CD4-positive, alpha-beta T cell treated with Interleukin-15 for 4 hours (primary cell): Measurements from ENCODE around the gene SEPTIN11.
A peak's percentile ranks its signal among the peaks of the same experiment; 100 is the strongest.

Source experiments
- DNase-seq: peaks from one replicate; pipeline ENCODE4 v3.0.0-alpha.2; 2020; ENCODE audit warnings: low spot score

Gene SEPTIN11

DNA sequence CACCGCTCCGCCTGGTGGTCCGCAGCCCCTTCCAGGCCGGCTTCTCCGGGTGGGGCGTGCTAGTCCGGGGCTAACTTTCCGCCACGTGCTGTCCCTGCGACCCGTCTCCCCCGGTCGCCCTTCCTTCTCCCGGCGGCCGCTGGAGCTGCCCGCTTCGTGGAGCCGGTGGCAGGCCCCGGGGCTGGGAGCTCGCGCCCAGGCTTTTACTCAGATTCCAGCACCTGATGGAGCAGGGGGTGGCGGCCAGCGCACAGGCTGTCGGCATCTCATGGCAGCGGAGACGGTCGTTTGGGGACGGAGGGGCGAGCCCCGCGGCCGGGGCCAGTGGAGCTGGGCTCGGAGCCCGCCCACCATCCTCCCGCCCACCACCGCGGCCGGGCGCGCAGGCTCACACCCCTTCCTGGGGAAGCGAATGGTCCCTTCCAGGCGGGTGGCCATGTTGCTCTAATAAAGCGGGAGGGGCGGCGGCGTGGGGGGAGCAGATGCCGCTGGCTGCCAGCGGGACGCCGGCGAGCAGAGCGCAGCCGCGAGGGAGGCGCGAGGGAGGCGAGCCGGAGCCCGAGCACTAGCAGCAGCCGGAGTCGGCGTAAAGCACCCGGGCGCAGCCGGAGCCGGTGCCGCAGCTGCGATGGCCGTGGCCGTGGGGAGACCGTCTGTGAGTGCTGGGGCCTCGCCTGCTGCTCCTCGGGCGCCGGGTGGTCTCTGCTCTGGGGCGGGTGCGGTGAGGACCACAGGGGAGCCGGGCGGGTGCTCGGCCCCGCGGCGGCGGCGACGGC, at the start of gene SEPTIN11:
Gene SEPTIN11 (plus strand): TSS at position 477 of the 776 bp plus-strand sequence. CDS start 152 bp downstream, at position 629.
- DNase-seq: peak; percentile 88

DNA sequence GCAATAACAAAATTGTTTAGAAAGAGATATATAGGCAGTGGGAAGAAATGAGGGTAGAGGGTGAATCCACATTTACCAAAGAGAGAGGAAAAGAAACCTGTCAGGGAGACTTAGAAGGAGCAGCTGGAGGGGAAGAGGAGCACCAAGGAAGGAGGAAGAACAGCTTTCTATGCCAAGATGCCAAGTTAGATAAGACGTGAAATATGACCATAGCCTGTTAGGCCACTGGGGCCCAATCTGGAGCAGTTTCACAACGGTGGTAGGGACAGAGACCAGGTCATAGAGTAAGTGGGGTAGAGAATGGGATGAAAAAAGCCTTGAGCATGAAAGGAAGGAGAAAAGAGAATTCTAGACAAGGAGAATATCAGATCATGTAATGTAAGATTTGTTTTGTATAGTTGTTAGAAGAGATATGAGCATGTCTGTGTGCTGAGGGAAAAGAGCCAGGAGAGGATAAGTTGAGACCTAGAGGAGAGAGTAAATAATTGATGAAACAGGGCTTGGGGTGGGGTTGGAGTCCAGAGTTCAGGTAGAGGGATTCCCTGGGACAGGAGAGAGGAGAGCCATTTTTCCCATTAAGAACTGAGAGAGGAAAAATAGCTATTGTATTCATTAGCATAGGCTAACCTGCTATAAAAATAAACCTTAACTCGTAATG, 47.2 kb upstream of the SEPTIN11 start:
- DNase-seq: no peak

DNA sequence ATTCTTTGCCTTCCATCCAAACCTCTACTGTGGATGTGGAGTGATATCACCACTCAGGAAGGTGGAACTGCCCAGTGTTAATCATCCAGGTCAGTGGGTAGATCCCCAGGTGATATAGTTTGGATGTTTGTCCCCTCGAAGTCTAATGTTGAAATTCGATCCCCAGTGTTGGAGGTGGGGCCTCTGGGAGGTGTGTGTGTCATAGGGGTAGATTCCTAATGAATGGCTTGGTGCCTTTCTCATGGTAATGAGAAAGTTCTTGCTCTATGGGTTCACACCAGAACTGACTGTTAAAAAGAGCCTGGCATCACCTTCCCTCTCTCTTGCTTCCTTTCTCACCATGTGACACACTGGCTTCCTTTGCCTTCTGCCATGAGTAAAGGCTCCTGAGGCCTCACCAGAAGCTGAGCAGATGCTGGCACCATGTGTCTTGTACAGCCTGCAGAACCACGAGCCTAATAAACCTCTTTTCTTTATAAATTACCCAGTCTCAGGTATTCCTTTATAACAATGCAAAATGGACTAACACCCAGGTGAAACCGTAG, 44.8 kb upstream of the SEPTIN11 start:
- DNase-seq: no peak

DNA sequence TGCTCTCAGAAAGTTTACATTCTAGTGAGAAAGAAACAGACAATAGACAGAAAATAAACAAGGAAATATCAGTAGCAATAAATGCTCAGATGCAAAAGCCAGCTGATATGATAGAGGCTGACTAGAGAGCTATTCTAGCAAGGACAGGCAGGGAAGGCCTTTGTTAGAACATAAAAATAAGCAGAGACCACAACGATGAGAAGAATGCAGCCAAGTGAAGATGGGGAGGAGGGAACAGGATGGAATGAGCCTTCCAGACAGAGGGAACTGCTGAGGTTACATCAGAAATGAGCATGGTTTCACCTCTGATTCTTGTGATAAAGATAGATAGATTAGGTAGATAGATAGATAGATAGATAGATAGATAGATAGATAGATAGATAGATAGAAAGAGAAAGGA, 44.0 kb upstream of the SEPTIN11 start:
- DNase-seq: no peak

DNA sequence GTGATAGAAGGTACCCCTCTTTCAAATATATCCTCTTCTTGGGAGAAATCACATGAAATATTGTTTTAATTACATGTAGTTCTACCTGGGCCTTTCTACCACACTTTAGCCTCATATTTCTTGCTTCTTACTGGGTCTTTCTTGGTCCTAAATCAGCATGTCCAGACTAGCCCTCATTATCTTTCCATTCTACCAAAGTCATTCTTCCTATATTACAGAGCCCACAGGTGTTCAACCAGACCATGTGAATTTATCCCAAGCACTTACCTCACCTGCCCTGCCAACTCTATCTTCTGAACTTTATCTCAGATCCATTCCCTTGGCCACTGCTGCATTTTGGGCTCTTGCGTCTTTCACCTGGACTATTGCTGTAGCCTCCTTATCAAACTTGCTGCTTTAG, 39.8 kb upstream of the SEPTIN11 start:
- no peak for DNase-seq

DNA sequence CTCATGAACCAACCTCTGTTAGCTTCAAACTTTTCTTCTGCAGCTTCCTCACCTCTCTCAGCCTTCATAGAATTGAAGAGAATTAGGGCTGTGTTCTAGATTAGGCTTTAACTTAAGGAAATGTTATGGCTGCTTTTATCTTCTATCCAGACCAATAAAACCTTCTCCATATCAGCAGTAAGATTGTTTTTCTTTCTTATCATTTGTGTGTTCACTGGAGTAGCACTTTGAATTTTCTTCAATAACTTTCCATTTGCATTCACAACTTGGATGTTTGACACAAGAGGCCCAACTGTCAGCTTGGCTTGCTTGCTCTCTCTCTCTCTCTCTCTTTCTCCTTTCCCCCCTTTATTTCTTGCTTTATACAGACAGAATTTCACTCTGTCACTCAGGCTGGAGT, 28.8 kb upstream of the SEPTIN11 start:
- no peak for DNase-seq

DNA sequence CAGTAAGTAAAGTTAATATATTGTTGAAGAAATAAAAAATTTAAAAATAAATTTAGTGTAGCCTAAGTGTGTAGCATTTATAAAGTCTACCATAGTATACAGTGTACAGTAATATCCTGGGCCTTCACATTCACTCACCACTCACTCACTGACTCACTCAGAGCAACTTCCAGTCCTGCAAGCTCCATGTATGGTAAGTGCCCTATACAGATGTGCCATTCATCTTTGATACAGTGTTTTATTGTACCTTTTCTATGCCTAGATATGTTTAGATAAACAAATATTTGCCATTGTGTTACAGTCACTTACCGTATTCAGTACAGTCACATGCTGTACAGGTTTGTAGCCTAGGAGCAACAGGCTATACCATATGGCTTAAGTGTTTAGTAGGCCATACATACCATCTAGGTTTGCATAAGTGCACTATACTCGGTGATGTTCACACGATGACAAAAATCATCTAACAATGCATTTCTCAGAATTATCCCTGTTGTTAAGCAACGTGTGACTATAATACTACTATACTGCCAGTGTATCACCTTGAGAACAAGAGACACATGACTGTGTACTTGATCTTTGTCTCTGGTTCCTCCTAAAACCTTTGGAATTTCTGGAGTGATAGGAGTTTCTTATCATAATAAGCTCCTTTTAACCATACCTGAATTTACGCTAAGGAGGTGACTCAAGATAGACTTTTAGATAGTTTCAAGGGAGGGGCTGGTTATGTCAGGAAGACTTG, 25.8 kb upstream of the SEPTIN11 start:
- no peak for DNase-seq

DNA sequence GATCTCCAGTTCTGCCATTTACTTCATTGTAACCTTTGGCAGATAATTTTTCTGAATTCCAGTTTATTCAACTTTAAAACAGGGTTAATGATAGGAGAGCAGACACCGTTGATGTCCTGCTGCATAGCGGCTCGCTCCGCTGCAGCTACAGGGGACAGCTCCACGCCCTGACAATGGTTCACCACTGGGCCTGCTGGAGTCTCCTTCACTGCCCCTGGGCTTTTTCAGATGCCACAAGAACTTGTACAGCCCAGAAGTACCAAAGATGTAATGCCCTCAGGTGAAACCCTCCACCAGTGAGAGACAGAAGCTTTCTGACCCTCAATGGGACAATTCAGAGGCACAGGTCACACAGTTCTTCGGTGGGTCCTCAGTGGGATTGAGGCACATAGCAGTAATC, 22.7 kb upstream of the SEPTIN11 start:
- DNase-seq: no peak

DNA sequence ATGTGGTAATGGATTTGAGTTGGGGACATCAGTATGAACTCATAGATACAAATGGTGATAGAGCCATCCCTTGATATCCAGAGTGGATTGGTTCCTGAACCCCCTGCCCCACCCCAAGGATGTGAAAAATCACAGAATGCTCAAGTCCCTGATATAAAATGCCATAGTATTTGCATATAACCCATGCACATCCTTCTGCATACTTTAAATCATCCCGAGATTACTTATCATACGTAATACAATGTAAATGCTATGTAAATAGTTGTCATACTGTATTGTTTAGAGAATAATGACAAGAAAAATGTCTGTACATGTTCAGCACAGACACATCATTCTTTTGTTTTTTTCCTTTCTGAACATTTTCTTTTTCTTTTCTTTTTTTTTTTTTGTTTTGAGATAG, 18.9 kb upstream of the SEPTIN11 start:
- DNase-seq: no peak

DNA sequence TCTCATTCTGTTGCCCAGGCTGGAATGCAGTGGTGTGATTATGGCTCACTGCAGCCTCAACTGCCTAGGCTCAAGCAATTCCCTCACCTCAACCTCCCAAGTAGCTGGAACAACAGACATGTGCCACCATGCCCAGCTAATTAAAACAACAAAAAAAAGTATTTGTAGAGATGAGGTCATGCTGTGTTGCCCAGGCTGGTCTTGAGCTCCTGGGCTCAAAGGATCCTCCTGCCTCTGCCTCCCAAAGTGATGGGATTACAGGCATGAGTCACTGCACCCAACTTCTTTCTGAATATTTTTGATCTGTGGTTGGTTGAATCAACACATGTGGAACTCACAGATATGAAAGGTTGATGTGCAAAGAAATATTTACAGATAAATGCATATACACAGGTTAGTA, 18.5 kb upstream of the SEPTIN11 start:
- no peak for DNase-seq

DNA sequence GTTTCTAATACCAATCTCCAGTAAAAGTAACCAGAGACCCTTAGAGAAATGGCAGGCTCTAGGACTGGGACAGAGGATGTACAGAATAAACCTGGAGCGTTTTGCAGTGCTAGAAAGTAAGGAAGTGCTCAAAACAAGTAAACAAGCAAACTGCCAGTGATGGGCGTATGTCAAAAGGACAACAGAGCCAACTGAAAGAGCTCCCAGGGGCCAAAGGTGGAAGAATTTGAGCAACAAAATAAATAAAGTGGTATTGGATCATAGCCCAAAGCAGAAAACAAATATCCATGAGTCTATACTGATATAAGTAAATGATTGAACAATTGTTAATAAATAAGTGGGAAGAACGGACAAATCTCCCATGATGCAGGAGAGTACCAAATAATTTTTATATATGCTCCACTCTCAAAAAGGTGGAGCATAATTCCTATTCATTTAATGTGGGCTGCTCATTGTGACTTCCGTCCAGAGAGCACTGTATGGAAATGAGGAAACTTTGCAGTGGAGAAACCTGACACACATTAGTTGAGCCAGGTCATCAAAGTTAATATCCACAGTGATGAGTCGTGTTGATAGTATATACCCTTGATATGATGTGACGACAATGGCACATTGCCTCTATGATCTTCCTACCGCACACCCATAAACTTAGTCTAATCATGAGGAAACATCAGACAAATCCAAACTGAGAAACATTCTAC, 17.8 kb upstream of the SEPTIN11 start:
- DNase-seq: no peak

DNA sequence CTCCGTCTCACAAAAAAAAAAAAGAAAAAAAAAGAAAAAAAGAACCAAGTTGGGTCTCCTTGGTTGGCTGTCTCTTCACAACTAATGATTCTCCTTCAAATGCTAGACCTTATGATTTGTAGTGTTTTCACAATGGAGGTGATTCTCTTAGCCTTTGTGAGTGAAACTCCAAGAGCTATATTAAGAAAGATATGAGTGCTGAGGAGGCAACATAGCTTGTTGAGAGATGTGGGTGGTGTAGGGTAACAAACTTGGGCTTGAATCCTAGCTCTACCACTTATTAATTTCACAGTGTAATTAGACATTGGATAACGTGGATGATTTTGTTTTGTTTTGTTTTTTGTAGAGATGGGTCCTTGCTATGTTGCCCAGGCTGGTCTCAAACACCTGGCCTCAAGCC, 10.4 kb upstream of the SEPTIN11 start:
- DNase-seq: no peak

DNA sequence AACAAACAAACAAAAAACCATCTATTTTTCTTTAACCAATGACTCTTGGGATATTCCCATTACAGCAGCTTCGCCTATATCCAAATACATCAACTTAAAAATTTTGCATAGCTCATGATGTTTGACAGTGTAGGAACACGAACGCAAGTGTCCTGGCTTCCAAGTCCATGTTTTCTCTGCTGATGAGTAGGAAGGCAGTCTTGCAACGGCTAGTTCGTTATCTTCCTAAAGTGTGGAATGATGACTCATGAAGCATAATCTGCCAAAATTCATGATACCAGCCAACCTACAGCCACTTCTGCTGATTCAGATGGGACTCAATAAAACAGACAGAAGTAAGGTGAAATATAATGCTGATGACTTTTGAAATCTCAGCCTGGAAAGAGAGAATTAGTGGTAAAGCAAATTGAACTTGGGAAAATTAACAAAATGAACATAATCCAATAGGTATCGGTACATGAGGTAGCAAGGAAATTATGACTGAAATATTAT, 6.4 kb upstream of the SEPTIN11 start:
- DNase-seq: no peak

DNA sequence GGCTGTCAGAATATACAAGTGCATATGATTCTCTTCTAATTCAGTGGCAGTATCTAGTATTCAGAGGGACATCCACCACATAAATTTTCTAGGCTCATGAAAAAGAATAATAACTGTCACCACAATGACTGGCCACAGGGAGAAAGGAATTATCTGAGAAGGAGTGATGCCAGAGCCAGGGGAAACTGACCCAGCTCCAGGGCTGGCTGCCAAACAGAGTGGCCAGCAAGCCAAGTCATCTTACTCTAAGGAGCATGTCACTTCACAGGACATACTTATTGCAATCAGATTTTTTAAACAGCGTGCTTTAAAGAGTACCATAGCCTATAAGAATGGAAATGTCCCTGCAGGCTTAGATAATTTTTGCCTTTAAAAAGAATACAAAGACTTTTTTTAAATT, 5.8 kb upstream of the SEPTIN11 start:
- no peak for DNase-seq

DNA sequence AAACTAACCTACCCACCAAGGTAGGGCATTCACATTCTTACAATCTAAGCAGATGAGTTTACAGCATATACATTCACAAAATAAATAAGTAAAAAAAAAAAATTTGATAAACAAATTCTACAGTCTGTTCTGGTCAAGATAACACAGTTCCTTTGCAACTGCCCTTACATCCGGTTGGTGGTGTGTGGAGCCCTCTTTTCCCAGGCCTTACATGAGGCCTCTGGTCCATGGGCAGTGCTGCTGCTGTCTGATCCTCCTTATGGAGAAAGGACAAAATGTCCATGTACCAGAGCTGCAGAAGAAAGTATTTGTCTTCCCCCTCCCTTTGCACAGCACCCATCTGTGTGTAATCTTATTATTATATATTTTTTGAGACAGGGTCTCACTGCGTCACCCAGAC, 2.2 kb upstream of the SEPTIN11 start:
- no peak for DNase-seq

DNA sequence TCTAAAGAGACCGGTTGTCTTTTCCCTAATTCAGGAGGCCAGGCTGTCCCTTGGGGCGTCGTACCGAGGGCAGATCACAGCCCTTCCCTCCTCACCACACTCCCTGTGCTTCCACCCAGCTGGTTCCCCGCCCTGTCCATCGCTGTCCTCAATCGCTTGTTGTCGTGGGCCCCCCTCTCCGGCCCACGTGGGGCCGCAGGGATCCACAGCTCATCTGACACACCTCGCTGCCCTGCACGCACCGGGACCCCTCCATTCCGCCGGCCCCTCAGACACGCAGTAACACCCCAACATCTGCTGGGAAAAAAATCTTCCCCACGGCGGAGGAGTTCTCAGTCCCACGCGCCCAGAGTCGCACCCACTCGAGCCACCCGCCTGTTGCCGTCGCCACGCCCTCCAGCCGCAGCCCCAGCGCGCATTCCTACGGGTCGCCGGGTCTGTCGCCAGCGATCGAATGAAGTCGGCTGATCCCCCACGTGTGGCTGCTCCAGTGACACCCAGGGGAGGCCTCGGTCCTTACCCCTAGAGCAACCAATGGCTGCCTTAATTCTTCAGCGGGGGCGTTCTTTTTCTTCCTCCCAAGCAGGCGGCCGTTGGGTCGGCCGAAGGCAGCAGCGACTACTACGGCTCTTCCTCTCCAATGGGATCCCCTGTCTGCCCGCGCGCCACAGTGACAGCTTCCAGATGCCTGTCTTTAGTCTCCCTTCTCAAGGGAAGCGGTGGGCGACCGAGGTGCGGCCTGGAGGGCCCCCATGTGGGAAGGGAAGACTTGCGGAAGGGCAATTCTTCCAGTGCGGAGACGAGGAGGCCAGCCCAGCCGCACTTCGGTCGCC, 893 bp upstream of the SEPTIN11 start:
- peak; percentile 72 for DNase-seq

DNA sequence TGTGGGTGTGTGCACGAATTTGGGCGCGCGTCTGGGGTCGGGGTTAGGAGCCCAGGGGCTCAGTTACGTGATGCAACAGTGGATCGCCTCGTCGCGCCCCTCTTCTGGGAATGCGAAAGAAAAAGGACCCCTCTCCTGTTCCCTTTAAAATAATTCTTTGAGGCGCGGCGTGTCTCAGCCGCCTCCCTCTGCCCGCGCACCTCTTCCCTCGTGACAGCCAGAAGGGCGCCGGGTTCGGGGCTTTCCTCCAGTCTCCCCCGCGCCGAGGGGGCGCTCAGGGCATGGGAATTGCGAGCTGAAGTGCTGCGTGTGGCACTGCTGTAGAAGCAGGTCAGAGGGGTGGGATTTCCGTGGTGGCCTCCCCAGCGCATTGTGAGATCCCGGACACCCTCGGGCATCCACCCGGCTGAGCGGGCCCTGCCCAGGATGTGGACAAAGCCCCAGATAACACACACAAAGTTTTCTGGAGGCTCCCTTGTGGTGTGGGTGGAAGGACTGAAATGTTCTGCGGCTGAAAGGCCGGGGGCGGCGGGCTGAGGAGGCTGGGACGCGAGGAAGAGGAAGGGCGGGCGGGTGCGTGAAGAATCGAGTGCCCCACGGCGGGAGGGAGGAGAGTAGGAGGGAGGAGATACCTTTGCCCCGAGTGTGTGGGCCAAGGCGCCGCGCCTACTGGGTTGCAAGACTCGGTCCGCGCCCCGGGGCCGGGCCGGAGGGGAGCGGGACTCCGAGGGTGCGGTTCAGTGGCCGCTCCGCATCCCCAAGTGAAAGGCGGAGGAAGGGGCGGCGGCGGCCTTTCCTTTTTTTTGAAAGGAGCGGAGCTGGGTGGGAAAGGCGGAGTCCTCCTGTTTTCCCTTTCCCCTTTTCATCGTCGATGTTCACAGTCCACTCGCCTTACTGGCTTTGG, 752 bp downstream of the SEPTIN11 start:
- DNase-seq: peak; percentile 39

DNA sequence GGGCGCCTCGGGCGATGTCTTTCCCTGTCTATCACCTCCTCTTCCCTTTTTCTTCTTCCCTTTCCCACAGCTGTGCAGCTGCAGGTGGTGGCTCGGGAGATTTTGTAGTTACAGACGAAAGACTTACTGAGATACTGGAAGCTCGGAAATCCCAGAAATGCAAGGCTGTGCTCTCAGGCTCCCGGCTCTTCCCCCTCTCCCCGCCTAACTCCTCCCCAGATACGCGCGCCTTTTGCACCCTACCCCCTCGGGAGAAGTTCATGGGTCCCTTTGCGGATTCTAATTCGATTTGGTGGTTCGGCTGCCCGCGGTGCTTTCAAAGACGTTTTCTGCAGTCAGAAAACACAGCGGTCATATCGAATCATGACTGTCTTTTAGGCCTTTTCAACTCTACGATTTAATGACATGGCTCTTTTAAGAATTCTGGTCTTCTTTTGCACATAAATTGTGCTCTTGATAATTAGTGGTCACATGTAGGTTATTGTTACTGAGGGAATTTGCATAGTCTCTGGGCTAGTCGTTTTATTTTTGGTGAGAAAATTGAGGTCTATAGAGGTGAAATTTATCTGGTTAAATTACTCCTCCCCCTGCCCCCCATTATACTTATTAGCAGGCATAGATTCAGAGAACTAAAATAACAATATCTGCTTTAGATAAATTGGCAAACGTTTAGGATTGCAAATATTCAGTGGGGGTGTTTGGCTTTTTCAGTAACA, 1.6 kb downstream of the SEPTIN11 start:
- DNase-seq: no peak

DNA sequence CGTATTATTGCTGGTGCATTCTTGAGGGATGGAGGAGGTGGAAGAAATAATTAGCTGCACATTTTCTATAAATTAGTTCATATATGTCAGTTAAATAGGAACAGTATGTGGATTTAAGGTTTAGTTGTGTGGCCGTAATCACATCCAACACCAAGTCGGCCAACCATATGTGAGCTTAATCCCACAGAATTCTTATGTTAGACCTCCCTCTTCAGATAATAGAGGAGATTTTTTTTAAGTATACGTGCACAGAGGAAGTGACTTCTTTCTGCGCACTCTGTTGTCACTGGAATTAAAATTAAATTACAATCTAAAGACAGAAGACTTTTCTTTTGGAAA, 2.1 kb downstream of the SEPTIN11 start:
- DNase-seq: no peak
